GM19395 (cell line): ENCODE measurements around the gene ZC3H7A.

Experiments
- ATAC-seq: cut with Tn5 transposase; IDR thresholded peaks from one replicate; pipeline ENCODE4 v1.9.1; 2021; ENCODE audit warnings: mild to moderate bottlenecking, moderate library complexity; ENCODE audit not compliant: unreplicated experiment

ZC3H7A gene

DNA sequence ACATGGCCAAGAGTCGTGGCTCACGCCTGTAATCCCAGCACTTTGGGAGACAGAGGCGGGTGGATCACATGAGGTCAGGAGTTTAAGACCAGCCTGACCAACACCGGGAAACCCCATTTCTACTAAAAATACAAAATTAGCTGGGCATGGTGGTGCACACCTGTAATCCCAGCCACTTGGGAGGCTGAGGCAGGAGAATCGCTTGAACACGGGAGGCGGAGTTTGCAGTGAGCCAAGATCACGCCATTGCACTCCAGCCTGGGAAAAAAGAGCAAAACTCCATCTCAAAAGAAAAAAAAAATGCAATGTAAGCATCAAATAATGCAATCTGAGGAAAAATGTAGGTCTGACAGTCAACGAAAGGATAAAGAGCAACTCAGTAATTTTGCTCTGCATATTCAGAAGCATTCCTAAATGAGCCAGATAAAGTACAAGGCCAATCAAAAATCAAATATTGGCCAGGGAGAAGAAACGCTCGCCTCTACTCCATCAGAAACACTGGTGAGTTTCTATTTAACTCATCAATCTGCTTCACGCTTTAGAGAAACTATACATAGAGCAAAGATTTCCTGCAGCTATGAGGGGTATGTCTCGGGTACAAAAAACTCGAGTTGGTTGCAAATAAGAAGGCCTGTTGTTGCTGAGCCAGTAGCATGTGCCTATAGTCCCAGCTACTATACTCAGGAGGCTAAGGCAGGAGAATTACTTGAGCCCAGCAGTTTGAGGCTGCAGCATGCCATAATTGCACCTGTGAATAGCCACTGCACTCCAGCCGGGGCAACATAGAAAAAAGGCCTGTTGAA, 58.1 kb downstream of the ZC3H7A start:
- ATAC-seq, result no peak

GRCh38 chr16:11737713-11738112, 59.3 kb downstream of the ZC3H7A start:
- ATAC-seq, result no peak

GRCh38 chr16:11736903-11737302, 60.2 kb downstream of the ZC3H7A start:
- ATAC-seq, result no peak

DNA sequence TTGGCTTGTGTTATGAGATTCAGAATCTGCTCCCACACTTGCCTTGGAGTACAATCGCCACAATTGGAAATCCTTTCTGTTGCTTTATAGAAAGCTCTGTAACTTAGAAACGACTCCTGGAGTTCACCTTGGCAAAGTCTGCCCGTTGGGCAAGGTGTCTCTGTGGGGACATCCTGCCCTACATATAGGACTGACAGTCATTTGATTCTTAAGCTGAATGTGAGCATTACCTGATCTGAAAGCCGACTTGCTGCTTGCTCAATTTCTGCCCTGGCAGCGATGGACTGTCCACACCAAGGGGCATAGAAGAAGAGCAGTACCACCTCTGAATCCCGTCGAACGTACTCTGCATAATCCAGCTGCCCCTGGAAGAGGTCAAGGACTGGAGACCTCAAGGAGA, 61.3 kb downstream of the ZC3H7A start:
- no peak for ATAC-seq

GRCh38 chr16:11734653-11735043, 62.4 kb downstream of the ZC3H7A start:
- ATAC-seq, result no peak

DNA sequence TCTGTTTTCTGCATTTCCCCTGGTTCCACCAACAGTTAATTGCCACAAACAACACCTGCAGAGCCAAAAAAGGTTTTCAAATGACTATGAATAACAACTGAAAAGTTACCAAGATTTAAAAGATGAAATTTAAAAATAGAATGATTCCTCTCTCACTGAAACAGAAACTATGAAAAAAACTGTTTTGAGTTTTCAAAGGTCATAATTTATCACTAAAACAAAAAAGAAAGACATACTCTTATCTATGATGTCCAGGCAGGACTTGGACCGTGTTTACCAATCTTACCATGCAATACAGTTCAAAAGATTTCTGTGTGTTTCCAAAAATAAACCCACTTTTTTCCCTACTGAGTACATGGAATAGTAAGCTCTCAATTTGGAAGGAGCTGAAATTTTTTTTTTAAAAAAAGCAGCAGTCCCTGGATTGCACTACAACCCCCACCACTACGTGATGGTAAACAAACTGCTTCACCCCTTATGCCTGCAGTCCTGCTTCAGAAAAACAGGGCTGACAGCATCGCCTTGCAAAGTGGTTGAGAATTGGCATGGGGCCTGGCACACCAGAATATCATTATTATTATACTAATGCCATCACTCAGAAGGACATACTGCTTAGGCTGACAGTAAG, 62.9 kb downstream of the ZC3H7A start:
- no peak for ATAC-seq

- no peak for ATAC-seq
Measured at GRCh38 chr16:11731222-11731621, 65.8 kb downstream of the ZC3H7A start.

- ATAC-seq, result no peak
Measured at GRCh38 chr16:11729787-11730186, 67.3 kb downstream of the ZC3H7A start.

DNA sequence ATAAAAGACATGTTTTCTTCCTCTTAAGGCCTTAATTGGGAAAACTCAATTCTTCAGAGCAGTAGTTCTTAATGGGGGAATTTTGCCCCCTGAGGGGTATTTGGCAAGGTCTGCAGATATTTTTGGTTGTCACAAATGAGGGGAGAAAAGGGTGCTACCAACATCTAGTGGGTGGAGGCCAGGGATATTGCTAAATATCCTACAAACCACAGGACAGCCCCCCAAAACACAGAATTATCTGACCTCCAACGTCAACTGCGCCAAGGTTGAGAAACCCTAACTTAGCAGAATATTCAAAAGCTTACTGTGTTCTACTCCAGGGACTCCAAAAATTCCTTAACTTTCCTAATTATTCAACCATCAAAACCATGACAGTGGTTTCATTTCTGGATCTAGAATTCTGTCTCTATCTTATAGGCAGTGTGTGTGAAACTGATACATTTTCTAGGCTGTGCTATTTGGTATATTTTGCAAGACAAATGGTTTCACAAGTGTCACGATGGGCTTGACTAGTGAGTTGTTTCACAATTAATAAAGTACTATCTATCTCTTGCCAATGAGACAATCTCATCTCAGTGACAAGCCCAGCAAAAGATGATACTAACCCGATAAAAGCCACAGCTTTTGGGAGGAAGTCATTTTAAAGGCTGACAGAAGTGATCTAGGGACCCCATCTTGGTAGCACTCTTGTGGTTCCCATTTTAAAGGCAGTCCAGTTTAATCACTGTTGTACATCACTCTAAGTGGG, 69.1 kb downstream of the ZC3H7A start:
- ATAC-seq, result no peak

DNA sequence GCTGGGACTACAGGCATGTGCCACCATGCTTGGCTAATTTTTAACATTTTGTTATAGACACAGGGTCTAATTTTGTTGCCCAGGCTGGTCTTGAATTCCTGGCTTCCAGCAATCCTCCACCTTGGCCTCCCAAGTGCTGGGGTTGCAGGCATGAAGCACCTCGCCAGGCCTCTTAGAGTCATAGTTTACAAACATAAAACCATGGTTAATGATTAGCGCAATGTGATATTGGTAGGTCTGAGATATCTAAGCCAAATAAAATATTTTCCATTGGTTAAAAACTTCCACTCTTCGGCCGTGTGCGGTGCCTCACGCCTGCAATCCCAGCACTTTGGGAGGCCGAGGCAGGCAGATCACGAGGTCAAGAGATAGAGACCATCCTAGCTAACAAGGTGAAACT, 71.0 kb downstream of the ZC3H7A start:
- ATAC-seq, result no peak

GRCh38 chr16:11725457-11725856, 71.6 kb downstream of the ZC3H7A start:
- ATAC-seq, result no peak

- no peak for ATAC-seq
Measured at GRCh38 chr16:11722468-11722808, 74.6 kb downstream of the ZC3H7A start.

- ATAC-seq, result no peak
Measured at GRCh38 chr16:11721781-11722467, 75.1 kb downstream of the ZC3H7A start.

DNA sequence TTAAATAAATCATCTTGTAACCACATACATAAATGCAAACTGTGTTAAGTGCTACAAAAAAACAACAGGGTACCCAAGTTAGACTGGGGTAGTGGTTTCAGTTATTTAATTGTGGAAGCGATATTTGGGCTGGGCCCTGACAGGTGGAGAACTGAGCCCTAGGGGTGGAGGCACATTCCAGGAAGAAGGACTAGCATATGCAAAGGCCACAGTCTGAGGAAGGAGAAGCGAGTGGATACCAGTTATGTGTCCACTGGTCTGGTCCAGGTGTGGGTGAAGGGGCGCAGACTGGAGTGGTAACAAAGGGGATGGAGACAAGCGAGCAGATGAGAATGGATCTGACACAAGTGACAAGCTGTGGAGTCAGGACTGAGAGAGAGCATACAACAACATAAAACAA, 77.3 kb downstream of the ZC3H7A start:
- no peak for ATAC-seq

DNA sequence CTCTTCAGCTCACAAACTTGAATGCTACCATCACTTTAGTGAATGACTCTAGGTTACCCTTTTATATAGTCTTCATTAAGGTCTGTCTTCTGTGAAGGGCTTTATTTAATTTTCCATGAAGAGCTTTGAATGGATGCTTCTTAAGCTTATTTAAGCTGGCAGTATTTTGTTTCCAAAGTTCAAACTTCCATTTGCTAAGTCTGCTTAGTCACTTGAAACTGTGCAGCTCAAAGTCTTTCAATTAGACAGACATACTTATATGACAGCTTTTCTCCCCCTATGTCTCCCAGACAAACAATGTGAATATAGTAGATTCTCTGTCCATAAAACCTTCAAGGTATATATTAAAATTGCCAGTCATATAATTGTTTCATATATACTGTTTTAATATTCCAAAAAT, 77.9 kb downstream of the ZC3H7A start:
- ATAC-seq, result no peak

DNA sequence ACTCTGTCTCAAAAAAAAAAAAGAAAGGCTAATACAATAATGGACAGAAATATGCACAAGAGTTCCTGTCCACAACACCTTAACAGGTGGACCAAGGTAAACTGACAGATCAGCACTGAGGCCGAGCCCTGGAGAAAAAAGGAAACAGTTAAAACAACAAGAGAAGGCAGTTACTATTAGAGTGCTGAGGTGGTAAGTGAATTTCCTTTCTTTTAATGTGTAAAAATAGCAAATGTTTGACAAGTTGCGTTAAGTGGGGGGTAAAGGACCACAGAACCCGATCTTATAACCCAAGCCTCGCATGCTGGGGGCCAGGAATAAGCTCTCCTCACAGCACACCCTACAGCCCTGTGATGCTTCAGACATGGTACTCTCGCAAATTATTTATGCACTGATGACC, 79.2 kb downstream of the ZC3H7A start:
- ATAC-seq, result no peak

GRCh38 chr16:11716336-11716735, 80.7 kb downstream of the ZC3H7A start:
- ATAC-seq, result no peak

DNA sequence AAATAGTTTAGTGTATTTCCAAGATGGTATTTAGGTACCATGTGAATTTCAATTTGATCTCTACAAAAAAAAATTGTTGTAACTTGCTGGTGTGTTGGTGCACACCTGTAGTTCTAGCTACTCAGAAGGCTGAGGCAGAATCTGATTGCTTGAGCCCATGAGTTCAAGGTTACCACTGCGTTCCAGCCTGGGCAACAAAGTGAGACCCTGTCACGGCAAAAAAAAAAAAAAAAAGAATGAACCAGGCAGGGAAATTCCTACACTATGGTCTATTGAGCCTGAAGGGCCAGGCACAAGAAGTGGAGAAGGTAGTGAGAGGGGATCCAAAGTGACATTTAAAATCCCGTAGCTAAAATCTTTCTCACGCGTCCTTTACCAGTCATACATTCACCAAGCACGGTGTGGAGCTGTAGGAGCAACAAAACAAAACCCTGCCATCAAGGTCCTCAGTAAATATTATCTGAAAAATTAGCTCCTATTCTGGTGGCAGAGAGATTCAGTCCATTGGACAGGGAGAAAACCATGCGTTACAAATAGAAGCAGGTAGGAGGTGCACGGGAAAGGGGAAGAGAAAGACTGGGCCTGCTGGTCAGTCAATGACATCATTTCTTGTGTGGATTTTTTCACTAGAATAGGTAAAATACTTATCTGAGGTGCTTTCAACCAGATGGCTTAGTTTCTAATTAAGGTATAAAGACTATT, 81.7 kb downstream of the ZC3H7A start:
- no peak for ATAC-seq

DNA sequence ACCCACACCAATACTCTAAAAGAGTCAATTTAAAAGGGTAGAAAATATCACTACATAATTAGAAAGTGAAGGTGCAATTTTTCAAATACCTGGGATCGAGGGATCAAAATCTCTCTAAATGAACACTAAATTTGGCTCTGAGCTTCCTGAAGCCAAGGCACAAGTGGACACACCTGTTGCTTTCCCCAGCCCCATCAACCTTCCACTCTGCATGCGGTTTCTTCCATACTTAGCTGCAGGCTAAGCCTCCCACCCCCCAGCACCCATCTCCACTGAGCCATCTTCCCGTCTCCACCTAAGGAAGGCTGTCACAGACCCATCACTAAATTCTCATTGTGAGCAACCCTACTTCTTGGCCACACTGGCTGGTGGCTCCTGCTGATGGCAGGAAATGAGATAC, 84.9 kb downstream of the ZC3H7A start:
- ATAC-seq, result no peak

DNA sequence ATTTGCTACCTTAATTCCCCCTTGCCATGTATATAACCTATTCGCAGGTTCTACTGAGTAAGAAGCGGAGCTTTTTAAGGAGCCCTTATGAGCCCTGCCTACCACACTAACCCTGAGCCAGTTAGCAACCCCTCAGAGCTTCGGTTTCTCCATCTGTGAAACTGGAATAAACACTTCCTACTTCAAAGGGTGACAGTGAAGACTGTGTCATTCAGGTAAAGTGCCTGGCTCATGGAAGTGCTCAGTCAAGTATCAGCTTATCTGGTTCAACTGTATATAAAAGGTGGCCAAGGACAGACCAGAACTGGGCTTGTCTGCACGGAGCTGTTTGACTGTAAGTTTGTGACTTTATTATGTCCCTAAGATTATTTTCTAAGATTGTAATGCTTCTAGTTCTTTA, 85.4 kb downstream of the ZC3H7A start:
- ATAC-seq, result no peak

GRCh38 chr16:11708421-11708820, 88.6 kb downstream of the ZC3H7A start:
- ATAC-seq, result no peak
